ENCODE data around the gene PDP2.

PDP2 gene

DNA sequence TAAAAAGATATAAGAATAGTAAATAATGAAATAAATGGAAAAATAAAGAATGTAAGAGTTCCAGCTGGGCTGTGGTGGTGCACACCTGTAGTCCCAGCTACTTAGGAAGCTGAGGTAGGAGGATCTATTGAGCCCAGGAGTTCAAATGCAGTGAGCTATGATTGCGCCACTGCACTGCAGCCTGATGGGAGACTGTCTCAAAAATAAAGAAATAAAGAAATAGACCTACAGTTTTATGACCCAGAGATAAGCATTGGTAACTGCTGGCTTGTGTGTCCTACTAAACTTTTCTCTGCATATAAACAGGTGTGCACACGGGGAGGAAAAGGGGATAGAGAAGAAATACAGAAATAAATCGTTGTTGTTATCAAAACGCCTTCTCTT is 7.8 kb upstream of the PDP2 start:
- in situ Hi-C loops (cut with HindIII; ENCODE audit: low sequenced_read_pairs): no loop called here
- no peak for DNase-seq (ENCODE audit: low read depth)
- TF ChIP-seq, protein P1, sequence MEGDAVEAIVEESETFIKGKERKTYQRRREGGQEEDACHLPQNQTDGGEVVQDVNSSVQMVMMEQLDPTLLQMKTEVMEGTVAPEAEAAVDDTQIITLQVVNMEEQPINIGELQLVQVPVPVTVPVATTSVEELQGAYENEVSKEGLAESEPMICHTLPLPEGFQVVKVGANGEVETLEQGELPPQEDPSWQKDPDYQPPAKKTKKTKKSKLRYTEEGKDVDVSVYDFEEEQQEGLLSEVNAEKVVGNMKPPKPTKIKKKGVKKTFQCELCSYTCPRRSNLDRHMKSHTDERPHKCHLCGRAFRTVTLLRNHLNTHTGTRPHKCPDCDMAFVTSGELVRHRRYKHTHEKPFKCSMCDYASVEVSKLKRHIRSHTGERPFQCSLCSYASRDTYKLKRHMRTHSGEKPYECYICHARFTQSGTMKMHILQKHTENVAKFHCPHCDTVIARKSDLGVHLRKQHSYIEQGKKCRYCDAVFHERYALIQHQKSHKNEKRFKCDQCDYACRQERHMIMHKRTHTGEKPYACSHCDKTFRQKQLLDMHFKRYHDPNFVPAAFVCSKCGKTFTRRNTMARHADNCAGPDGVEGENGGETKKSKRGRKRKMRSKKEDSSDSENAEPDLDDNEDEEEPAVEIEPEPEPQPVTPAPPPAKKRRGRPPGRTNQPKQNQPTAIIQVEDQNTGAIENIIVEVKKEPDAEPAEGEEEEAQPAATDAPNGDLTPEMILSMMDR (IDR thresholded peaks at IDR 0.05; ENCODE audit: low read depth, low read length, missing control alignments): no peak
- peak overlapping the region; percentile 34 for H3K4me3 ChIP-seq (ENCODE audit: low read depth, low read length)

DNA sequence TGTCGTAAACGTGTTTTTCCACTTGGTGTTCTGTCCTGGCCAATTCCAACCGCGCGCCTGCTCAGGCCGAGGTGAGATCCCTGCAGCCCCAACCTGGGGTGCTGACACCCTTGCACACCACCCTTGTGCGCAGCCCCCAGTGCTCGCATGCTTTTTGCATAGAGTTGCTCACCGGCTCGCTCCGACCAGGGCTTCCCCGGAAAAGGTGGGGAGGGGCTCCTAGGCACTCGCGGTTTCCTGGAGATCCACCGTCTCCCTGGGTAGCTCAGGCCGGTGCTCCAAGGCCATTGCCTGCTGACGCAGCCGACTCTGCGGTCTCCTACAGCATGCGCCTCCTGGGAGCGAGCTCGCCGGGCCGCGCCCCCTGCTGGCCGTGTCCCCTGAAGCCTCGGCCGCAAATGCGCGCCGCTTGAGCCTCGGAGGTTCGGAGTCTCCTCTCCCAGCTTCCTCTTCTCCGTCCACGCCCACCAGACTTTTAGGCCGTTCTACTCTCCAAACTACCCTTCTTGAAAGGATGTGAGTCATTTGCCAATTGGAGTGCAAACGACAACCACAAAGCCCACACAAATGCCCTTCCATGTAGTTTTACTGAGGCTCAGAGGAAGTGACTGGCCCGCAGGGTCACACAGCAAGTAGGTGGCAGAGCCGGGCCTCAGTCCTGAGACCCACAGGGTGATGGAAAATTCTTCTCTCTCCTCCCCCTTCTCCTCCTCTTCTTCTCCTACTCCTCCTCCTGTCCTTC is 7.2 kb upstream of the PDP2 start:
- DNase-seq (ENCODE audit: low read depth): peak; percentile 96
- TF ChIP-seq, protein P1 (IDR thresholded peaks at IDR 0.05; ENCODE audit: low read depth, low read length, missing control alignments): peak; percentile 89
- in situ Hi-C loops (cut with HindIII; ENCODE audit: low sequenced_read_pairs): no loop called here
- peak overlapping the region; percentile 34 for H3K4me3 ChIP-seq (ENCODE audit: low read depth, low read length)

DNA sequence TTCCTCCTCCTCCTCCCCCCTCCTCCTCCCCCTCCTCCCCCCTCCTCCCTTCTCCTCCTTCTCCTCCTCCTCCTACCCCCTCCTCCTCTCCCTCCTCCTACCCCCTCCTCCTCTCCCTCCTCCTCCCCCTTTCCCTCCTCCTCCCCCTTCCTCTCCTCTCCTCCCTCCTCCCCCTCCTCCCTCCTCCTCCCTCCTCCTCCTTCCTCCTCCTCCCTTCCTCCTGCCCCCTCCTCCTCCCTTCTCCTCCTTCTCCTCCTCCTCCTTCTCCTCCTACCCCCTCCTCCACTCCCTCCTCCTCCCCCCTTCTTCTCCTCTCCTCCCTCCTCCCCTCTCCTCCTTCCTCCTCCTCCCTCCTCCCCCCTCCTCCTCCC is 6.6 kb upstream of the PDP2 start:
- DNase-seq (ENCODE audit: low read depth): no peak
- TF ChIP-seq, protein P1 (IDR thresholded peaks at IDR 0.05; ENCODE audit: low read depth, low read length, missing control alignments): no peak
- H3K4me3 ChIP-seq (ENCODE audit: low read depth, low read length): no peak overlapping the region
- in situ Hi-C loops (cut with HindIII; ENCODE audit: low sequenced_read_pairs): no loop called here

DNA sequence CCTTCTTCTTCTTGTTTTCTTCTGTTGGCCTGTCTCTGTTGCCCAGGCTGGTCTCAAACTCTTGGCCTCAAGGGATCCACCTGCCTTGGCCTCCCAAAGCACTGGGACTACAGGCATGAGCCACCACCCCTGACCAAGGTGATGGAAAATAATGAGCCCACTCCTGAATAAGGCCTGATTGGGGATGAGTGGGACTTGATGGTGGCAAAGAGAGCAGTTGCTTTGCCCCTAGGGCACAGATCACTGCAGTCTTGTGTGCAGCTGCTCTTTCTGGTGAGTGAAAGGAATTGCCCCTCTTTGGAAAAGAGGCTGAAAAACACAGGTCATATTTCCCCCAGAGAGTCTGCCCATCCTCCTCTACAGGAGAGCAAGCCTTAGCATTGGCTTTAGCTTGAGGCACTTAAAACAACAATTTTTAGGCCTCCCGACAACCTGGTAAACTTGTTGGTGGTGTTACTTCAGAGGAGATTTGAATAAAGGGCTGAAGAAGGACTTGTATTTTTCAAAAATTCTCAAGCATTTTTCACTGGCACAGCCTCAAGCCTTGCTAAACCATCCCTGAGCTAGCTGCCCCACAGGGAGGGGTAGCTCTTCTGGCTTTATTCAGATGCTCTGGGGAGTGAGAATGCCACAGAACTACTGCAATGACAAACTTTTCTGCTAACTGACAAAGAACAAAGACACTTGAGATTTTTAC is 6.1 kb upstream of the PDP2 start:
- in situ Hi-C loops (cut with HindIII; ENCODE audit: low sequenced_read_pairs): no loop called here
- no peak for DNase-seq (ENCODE audit: low read depth)
- no peak overlapping the region for H3K4me3 ChIP-seq (ENCODE audit: low read depth, low read length)
- TF ChIP-seq, protein P1 (IDR thresholded peaks at IDR 0.05; ENCODE audit: low read depth, low read length, missing control alignments): no peak

DNA sequence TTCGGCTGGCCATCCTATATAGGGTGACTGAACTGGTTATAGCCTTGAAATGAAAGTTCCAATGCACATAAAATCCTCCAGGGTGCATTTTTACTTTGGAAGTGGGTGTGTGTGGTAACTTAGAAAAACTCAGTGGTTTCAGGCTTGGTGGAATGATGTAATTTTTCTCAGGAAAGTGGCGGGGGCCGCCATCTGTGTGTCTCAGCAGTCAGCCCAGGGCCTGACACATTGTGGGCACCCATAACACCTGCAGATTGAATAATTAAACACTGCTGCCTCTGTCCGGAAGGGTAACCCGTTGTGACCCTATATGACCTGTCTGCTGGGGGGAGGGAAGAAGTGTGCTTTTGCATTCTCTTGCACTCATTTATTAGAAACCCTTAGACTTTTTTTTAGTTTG is 2.2 kb upstream of the PDP2 start:
- H3K4me3 ChIP-seq (ENCODE audit: low read depth, low read length): no peak overlapping the region
- no peak for DNase-seq (ENCODE audit: low read depth)
- in situ Hi-C loops (cut with HindIII; ENCODE audit: low sequenced_read_pairs): no loop called here
- TF ChIP-seq, protein P1 (IDR thresholded peaks at IDR 0.05; ENCODE audit: low read depth, low read length, missing control alignments): no peak

DNA sequence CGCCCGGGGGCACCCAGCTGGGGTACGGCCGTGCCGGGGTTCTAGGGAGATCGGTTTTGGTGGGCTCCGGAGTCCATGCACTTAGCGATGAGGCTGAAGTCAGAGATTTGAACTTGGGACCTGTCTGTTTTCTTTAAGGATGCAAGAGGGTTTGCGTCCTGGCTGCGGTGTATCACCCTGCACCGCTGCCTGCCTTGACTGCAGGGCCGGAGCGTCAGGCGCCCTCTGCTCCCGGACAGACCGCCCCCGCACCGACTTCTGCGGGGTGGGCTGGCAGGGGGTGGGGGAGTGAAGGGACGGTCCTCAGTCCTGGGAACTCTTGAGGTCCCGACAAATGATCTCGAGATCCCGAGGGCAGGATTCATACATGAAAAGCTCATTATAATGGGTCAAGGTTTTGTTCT is 701 bp downstream of the PDP2 start:
- peak overlapping the region; percentile 85 for H3K4me3 ChIP-seq (ENCODE audit: low read depth, low read length)
- TF ChIP-seq, protein P1 (IDR thresholded peaks at IDR 0.05; ENCODE audit: low read depth, low read length, missing control alignments): no peak
- DNase-seq (ENCODE audit: low read depth): no peak
- in situ Hi-C loops (cut with HindIII; ENCODE audit: low sequenced_read_pairs): no loop called here
